Bronchial epithelial cell (primary cell): Measurements from ENCODE around the gene SPART. TPM values are rescaled to one million over a fixed set of nuclear protein-coding genes. Genes with fewer than 3 reads are reported as not detected.

Experiments
- DNase-seq: peaks from one replicate; pipeline ENCODE4 v3.0.0-alpha.2; 2010; ENCODE audit warnings: low read depth
- FAIRE-seq: peaks from 2 replicates; lab custom pipeline; 2011; peaks lifted over from hg19 to GRCh38; lab: Jason Lieb, UNC
- H3K27me3 ChIP-seq: 2 replicates; pipeline ENCODE4 v1.5.1; 2011; ENCODE audit warnings: low read length; ENCODE audit not compliant: control insufficient read depth, insufficient read depth
- H3K36me3 ChIP-seq: 2 replicates; pipeline ENCODE4 v1.5.1; 2011; ENCODE audit warnings: low read length; ENCODE audit not compliant: control insufficient read depth, insufficient read depth
- H3K4me3 ChIP-seq: 2 replicates; pipeline ENCODE4 v1.5.1; 2011; ENCODE audit warnings: mild to moderate bottlenecking, low read depth, low read length, control low read depth
- CTCF ChIP-seq: IDR thresholded peaks from 2 replicates; pipeline ENCODE4 v1.5.1; 2011; ENCODE audit warnings: mild to moderate bottlenecking, moderate library complexity, low read length, control low read depth, inconsistent platforms; ENCODE audit not compliant: insufficient read depth, severe bottlenecking
- total RNA-seq: library from RNA; depleted of rRNA; stranded (reverse); fragments of >200 nt; gene quantifications from 2 replicates; pipeline ENCODE4 v1.2.1, GENCODE V29; 2014

SPART gene
- total RNA-seq, 1 donor from 2014 or later = 62.1 TPM

DNA sequence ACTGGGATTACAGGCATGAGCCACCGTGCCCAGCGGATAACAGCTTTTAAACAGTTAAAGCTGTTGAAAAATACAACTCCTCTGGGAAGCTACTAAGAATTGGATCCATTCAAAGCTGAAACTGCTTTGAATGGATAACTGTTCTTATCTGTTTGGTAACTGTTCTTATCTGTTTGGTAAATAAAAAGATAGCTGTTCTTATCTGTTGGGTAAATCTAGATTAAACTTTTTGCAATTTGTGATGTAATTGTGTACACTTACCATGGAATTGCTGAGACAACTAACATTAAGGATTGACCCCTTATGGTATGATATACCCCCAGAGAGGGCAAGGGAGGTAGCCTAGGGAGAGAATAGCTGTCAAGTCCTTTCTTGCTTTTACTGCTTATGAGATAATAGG lies 27.9 kb upstream of the SPART start:
- FAIRE-seq = no peak
- Histone ChIP-seq H3K27me3 (no peaks in the 10 kb centered on the region), H3K36me3 (no peaks in the 10 kb centered on the region), H3K4me3 (no peak overlapping the region)
- no peak for TF ChIP-seq CTCF
- DNase-seq = no peak

GRCh38 chr13:36371185-36371584 lies 25.0 kb upstream of the SPART start:
- DNase-seq (no peak), FAIRE-seq (no peak)
- Histone ChIP-seq H3K36me3 (no peaks in the 10 kb centered on the region), H3K27me3 (no peaks in the 10 kb centered on the region), H3K4me3 (no peak overlapping the region)
- no peak for TF ChIP-seq CTCF

DNA sequence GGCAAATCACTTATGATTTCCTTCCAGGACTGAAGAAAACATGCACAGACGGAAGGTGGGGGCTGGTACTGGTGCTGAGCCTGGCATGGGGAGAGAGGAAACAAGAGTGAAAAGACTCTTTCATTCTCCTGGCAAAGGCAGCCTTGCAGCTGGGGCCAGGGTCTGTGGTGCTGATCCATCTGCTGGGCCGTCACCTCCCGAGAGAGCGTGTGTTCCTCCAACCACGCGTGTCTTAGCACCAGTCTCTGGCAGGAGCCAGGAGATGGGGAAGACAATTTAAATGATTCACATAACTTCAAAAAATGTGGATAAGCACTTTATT lies 23.9 kb upstream of the SPART start:
- Histone ChIP-seq H3K4me3 (no peak overlapping the region), H3K36me3 (no peaks in the 10 kb centered on the region), H3K27me3 (no peaks in the 10 kb centered on the region)
- no peak for TF ChIP-seq CTCF
- no peak for FAIRE-seq
- no peak for DNase-seq

DNA sequence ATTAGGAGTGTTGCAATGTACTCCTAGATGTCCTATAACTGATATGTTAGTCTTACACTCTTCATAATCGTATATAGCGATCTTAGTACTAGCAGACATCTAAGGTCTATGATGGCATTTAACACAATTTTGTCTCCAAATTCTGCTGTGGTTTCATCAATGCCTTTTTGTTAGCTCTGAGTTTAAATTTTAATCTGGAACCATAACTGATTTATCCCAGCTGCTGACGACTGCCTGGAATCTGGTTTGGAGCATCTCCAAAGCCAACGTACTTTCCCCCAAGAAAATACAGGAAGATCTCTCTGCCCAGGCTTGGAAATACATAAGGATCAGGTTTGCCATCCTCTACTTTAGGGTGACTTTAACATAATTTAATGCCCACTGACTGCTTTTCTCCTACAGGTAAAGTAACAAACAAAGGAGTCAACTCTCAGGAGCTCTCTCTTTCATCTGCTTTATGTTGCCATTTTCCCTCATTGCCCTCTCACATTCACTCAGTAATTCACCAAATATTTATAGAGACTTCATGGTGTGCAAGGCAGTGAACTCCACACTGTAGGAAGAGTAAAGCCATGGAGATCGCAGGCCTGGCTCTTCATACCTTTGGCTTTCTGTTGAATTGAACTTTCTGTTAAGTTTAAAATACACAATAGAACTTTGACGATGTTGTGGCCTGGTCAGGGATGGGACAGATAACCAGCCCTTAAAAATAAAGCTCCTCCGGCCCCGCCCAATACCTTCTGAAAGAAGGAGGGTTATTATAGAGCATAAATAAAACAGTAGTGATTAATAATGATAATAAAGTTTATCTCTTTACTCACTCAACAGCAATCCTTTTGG lies 23.3 kb upstream of the SPART start:
- DNase-seq (no peak), FAIRE-seq (no peak)
- no peak overlapping the region for H3K4me3 ChIP-seq
- TF ChIP-seq CTCF = no peak
- no peaks in the 10 kb centered on the region for H3K27me3 ChIP-seq
- H3K36me3 ChIP-seq = no peaks in the 10 kb centered on the region

DNA sequence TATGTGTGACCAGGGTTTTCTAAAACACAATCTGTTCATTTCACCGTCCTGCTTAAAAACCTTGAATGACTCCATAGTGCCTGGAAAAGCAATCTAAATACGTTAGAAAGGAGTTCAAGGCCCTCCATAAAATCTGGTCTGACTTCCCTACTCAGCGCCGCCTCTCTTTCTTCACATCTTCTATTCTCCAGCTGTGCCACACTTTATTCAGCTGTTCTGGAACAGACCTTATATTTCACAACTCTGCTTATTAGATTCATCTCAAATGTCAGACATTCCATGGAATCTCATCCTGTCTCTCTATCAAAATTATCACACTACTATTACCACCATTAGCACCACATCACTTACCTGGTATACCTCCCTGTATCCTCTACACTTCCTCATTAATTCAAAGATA lies 19.8 kb upstream of the SPART start:
- DNase-seq (no peak), FAIRE-seq (no peak)
- TF ChIP-seq CTCF = no peak
- H3K36me3 ChIP-seq = no peaks in the 10 kb centered on the region
- no peak overlapping the region for H3K4me3 ChIP-seq
- no peaks in the 10 kb centered on the region for H3K27me3 ChIP-seq
